GM18508 (cell line): ENCODE results near the gene RTP3.

Source experiments
- ATAC-seq: cut with Tn5 transposase; IDR thresholded peaks from one replicate; pipeline ENCODE4 v1.9.1; 2021; ENCODE audit warnings: moderate number of reproducible peaks; ENCODE audit not compliant: insufficient read depth, unreplicated experiment

Gene RTP3

GRCh38 chr3:46468753-46469600 is 28.8 kb upstream of the RTP3 start:
- no peak for ATAC-seq

GRCh38 chr3:46469680-46470357 is 28.0 kb upstream of the RTP3 start:
- ATAC-seq, result no peak

GRCh38 chr3:46470831-46471230 is 26.9 kb upstream of the RTP3 start:
- no peak for ATAC-seq

DNA sequence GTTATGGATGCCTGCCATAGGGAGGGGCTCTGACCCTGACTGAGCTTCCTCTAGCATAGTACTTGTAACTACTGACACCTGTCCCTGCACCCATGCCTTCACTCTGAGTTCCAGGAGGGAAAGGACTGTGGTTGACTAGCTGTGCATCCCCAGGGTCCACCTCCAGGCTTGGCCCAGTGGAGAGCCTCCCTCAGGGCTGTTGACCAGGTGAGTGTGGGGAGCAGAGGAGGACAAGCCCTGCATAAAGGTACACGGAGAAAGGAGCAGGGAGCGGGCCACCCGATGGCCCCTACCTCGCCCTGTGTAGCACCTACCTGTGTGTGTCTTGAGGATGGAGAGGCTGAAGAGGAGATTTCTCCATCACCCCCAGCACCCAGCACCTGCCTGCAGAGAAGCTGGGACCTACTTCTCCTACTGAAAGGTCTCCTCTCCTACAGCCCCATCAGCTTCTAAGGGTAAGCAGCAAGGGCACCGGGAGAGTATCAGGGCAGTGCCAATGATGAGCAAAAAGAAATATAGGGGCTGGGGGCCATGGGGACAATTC is 26.3 kb upstream of the RTP3 start:
- ATAC-seq, result no peak

- ATAC-seq, result no peak
These were observed 25.0 kb upstream of the RTP3 start for GRCh38 chr3:46472736-46473135.

DNA sequence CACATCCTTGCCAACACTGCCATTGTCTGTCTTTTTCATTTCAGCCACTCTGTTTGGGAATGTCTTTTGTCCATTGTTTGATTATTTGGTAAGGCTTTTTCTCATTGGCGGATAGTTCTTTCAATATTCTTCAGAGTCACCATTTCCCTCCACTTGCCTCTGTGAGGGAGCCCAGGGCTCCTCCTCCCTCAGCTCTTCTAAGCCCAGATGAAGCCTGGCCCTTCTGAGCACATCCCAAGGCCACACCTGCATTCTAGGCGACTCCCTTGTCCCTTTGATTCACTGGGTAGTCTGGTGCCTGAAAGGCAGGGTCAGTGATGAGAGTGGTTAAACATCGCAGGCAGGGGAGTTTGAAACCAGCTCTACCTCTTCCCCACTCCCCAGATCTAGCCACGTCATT is 20.6 kb upstream of the RTP3 start:
- ATAC-seq, result no peak

GRCh38 chr3:46477756-46478155 is 20.0 kb upstream of the RTP3 start:
- ATAC-seq, result no peak

GRCh38 chr3:46478341-46478740 is 19.4 kb upstream of the RTP3 start:
- ATAC-seq, result no peak

GRCh38 chr3:46479021-46479420 is 18.8 kb upstream of the RTP3 start:
- ATAC-seq, result no peak

- ATAC-seq, result no peak
These were observed 18.1 kb upstream of the RTP3 start for GRCh38 chr3:46479696-46480095.

DNA sequence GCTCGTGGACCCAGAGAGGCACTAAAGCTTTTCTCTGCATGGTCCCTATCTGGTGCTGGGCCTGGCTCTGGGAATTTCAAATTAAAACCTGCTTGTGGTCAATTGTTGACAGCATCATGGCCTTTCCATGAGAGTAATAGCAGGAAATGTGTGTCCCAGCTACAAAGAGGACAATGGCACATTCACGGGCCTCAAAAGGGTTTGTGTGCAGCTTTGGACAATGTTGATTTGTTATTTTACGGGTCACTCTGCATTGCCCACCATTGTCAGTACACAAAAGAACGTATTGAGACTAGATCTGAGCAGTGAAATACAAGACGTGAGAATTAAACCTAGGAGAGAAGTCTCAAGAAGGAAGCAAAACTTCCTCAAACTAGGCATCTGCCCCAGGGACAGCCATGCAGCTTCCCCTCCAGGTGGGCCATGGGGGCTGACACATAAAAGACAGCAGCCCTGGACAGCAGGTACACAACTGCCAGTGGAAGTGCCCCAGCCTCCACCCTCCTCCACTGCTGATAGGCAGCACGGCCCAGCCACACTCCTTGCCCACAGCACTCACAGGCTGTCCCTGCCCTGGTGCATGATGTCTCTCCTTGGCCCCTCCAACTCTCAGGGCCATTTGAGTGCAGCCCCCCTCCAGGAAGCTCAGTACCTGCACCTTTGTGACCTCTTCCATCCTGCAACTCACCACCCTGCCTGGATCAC is 17.1 kb upstream of the RTP3 start:
- no peak for ATAC-seq

- ATAC-seq, result no peak
These were observed 16.1 kb upstream of the RTP3 start for GRCh38 chr3:46481636-46482035.

GRCh38 chr3:46482632-46483350 is 15.0 kb upstream of the RTP3 start:
- no peak for ATAC-seq

- no peak for ATAC-seq
These were observed 14.0 kb upstream of the RTP3 start for GRCh38 chr3:46483825-46484224.

- no peak for ATAC-seq
These were observed 13.4 kb upstream of the RTP3 start for GRCh38 chr3:46484388-46484787.

DNA sequence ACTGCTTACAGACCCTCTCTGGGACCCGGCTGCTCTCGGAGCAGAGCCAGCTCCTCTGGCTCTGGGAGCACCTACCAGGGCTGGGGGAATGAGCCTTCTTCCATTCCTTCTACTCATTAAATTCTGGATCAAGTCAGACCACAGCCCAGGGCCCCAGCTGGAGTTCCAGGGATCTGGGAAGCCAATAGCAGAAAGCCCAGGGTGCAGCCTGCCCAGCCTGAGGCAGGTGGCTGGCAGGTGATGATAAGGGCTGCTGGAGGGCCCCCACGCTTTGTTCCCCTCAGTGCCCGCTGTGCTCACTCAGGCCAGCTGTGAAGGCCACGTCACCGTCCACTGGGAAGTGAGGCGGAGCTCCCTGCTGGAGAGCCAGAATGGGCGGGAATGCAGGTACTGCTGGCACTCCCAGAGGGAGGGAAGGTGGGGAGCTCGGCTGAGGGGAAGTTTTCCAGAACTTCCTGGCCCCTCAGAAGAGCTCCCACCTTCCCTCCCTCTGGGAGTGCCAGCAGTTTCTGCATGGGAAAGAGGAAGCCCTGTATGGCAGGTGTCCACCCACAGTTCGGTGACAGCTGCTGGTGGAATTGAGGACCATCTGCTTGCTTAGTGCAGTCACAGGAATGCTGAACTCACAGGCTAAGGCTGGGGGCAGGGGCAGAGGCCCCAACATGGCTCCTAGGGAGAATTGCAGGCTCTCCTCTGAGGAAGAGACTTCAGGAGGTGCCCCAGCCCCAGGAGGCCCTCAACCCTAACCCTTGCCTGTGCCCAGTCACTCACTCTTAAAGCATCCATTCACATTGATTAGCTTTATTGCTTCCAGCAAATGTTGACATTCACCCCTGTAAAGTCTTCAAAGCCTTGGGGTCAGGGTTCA is 12.6 kb upstream of the RTP3 start:
- ATAC-seq, result no peak

GRCh38 chr3:46485779-46486175 is 12.0 kb upstream of the RTP3 start:
- ATAC-seq, result no peak

- no peak for ATAC-seq
These were observed 8.9 kb upstream of the RTP3 start for GRCh38 chr3:46488735-46489361.

DNA sequence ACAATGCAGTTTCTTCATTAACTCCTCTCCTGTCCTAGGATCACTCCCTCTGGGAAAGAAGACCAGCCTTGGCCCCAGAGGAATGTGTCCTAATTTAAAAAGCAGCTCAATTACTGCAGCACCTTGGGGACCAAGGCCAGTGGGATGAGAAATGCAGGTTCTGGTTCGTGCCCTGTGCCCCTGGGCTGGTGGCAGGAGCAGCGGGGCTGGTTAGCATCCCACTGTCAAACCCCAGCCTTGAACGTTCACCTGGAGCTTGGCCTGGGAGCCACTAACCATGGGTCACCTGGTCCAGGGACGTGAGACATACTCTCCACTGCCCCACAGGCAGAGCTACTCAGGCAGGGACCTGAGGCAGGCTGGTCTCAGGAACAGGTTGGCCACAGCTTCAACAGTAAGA is 8.4 kb upstream of the RTP3 start:
- ATAC-seq, result no peak
